Measurements from ENCODE around the gene CC2D2B. TPM values are rescaled to one million over a fixed set of nuclear protein-coding genes. Genes with fewer than 3 reads are reported as not detected.

The CC2D2B gene
- total RNA-seq, 1 experiment from 2014 or later = not detected

GRCh38 chr10:95877881-95878280 lies 29.9 kb upstream of the CC2D2B start:
- Histone ChIP-seq H3K4me1 (ENCODE audit: insufficient read depth, low read length, poor library complexity, severe bottlenecking) (no peaks in the 10 kb centered on the region), H3K9me3 (ENCODE audit: low read depth, low read length, poor library complexity, severe bottlenecking) (no peaks in the 10 kb centered on the region), H3K27me3 (replicated peaks; ENCODE audit: insufficient read depth, low read depth, low read length, poor library complexity) (no peaks in the 10 kb centered on the region), H3K4me3 (ENCODE audit: low read depth, low read length, poor library complexity, severe bottlenecking) (no peak overlapping the region), H3K36me3 (ENCODE audit: insufficient read depth, low read length, poor library complexity, severe bottlenecking) (no peaks in the 10 kb centered on the region), H3K27ac (ENCODE audit: low read depth, low read length, poor library complexity, severe bottlenecking) (no peak overlapping the region)
- ChIA-PET POLR2A (ENCODE audit: low non-redundant PET) (no interaction called here), CTCF (no interaction called here)
- no peak for DNase-seq (ENCODE audit: low spot score)
- intact Hi-C loops (cut with micrococcal nuclease; ENCODE audit: unreplicated experiment) = no loop called here
- no TSS peak for BruUV-seq (replicated peaks)
- no peak for TF ChIP-seq CTCF (conservative IDR thresholded peaks at IDR 0.05; ENCODE audit: low read depth, low read length)
- TF ChIP-seq EZH2 (IDR thresholded peaks at IDR 0.05; ENCODE audit: borderline replicate concordance, low read depth, low read length, poor library complexity, severe bottlenecking) = no peak

GRCh38 chr10:95880704-95881103 lies 27.1 kb upstream of the CC2D2B start:
- Histone ChIP-seq H3K4me3 (ENCODE audit: low read depth, low read length, poor library complexity, severe bottlenecking) (no peak overlapping the region), H3K9me3 (ENCODE audit: low read depth, low read length, poor library complexity, severe bottlenecking) (no peaks in the 10 kb centered on the region), H3K27ac (ENCODE audit: low read depth, low read length, poor library complexity, severe bottlenecking) (no peak overlapping the region), H3K27me3 (replicated peaks; ENCODE audit: insufficient read depth, low read depth, low read length, poor library complexity) (no peaks in the 10 kb centered on the region), H3K36me3 (ENCODE audit: insufficient read depth, low read length, poor library complexity, severe bottlenecking) (no peaks in the 10 kb centered on the region), H3K4me1 (ENCODE audit: insufficient read depth, low read length, poor library complexity, severe bottlenecking) (no peaks in the 10 kb centered on the region)
- no TSS peak for BruUV-seq (replicated peaks)
- ChIA-PET CTCF (no interaction called here), POLR2A (ENCODE audit: low non-redundant PET) (no interaction called here)
- intact Hi-C loops (cut with micrococcal nuclease; ENCODE audit: unreplicated experiment) = no loop called here
- no peak for DNase-seq (ENCODE audit: low spot score)
- TF ChIP-seq CTCF (conservative IDR thresholded peaks at IDR 0.05; ENCODE audit: low read depth, low read length) = no peak
- TF ChIP-seq EZH2 (IDR thresholded peaks at IDR 0.05; ENCODE audit: borderline replicate concordance, low read depth, low read length, poor library complexity, severe bottlenecking) = no peak

DNA sequence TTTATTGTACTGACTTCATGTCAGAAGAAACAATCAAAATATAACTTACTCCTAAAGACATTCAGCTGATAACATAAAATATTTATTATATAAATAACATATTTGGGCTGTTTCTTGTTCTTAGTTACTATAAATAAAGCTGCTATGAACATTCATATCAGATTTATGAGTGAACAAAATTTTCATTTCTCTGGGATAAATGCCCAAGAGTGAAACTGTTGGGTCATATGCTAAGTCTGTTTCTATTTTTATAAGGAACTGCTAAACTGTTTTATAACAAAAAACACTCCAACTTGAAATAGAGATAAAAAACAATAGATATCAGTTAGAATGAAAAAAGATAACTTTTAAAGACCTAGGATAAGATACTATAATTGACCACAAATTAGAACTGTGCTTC lies 26.5 kb upstream of the CC2D2B start:
- Histone ChIP-seq H3K27me3 (replicated peaks; ENCODE audit: insufficient read depth, low read depth, low read length, poor library complexity) (no peaks in the 10 kb centered on the region), H3K4me3 (ENCODE audit: low read depth, low read length, poor library complexity, severe bottlenecking) (no peak overlapping the region), H3K4me1 (ENCODE audit: insufficient read depth, low read length, poor library complexity, severe bottlenecking) (no peaks in the 10 kb centered on the region), H3K9me3 (ENCODE audit: low read depth, low read length, poor library complexity, severe bottlenecking) (no peaks in the 10 kb centered on the region), H3K36me3 (ENCODE audit: insufficient read depth, low read length, poor library complexity, severe bottlenecking) (no peaks in the 10 kb centered on the region), H3K27ac (ENCODE audit: low read depth, low read length, poor library complexity, severe bottlenecking) (no peak overlapping the region)
- no peak for DNase-seq (ENCODE audit: low spot score)
- CTCF ChIA-PET = no interaction called here
- BruUV-seq (replicated peaks) = no TSS peak
- POLR2A ChIA-PET (ENCODE audit: low non-redundant PET) = no interaction called here
- no peak for TF ChIP-seq EZH2 (IDR thresholded peaks at IDR 0.05; ENCODE audit: borderline replicate concordance, low read depth, low read length, poor library complexity, severe bottlenecking)
- no peak for TF ChIP-seq CTCF (conservative IDR thresholded peaks at IDR 0.05; ENCODE audit: low read depth, low read length)
- intact Hi-C loops (cut with micrococcal nuclease; ENCODE audit: unreplicated experiment) = no loop called here
